SW480 (cell line): ENCODE measurements around the gene SLC25A21.
"Not testable (repeated sequence)": the region's sequence is repeated elsewhere in the genome, so short reads cannot be mapped to it uniquely, and the experiment has no call there.

Experiments
- DNase-seq: peaks from one replicate; pipeline ENCODE4 v3.0.0-alpha.2; 2016; ENCODE audit warnings: low spot score

Gene SLC25A21

GRCh38 chr14:36869125-36869524, 303.3 kb downstream of the SLC25A21 start:
- no peak for DNase-seq

GRCh38 chr14:36866867-36867266, 305.5 kb downstream of the SLC25A21 start:
- DNase-seq: no peak

- no peak for DNase-seq
These were observed 309.1 kb downstream of the SLC25A21 start for GRCh38 chr14:36863271-36863670.

- DNase-seq: not testable (repeated sequence)
These were observed 310.2 kb downstream of the SLC25A21 start for GRCh38 chr14:36862237-36862636.

DNA sequence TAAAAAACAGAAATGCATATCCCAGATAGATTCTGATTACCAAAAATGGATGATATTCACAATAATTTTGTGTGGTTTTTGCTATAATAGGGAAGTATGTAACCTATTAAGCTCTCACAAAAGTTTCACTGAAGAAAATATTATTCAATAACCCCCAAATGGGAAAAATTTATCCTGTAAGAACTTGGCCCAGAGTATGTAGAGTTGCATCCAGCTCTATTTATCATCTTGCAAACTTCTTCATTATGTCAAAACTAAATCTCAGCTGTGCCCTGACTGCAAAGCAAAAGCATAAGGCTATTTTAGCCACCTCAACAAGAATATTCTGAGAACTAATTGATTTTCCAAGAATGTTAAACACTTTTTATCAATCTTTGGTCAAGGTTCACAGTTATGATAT, 311.6 kb downstream of the SLC25A21 start:
- DNase-seq: no peak

DNA sequence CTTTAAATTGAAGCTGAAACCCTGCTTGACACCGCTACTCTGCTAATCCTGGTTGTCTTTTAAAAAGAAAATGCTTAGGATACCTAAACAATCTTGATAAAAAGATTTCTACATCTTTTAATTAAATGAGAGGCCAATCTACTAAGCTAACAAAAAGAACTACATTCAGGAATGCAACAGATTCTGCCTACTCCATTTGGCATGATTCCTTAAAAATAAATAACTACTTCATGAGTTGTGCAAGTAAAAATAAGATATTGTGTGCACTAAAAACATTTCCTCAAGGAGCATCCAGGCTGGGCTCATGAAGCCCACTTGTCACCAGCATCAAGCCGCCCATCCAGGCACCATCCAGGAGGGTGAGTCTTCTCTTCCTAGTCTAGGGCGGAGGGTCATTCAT, 313.3 kb downstream of the SLC25A21 start:
- no peak for DNase-seq

DNA sequence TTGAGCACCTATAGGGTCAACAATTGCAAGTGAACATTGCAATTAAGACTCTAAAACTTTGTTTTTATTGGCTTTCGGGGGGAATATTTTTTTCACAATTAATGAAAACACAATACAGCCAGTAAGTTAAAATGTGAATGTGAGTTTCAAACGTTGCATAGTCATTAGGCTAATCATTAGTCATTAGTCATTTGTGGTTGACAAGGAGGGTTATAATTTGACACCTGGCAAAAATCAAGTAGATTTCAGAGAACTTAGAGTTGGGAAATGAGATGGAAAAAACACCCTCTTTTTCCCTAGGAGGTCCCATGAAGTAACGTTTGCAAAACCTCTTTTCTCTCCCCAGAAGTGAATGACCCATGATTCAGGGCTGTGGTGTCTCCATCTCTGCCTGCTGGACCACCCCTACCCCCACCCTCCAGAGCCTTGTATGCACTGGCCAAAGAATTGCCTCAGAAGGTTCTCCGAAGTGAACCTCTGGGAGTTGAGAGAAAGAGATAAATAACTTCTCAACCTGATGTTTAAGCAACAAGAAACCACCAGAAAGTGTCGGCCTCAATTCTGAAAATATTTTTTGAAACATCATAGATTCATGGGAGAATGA, 314.5 kb downstream of the SLC25A21 start:
- no peak for DNase-seq

GRCh38 chr14:36857136-36857535, 315.3 kb downstream of the SLC25A21 start:
- no peak for DNase-seq

- no peak for DNase-seq
These were observed 316.1 kb downstream of the SLC25A21 start for GRCh38 chr14:36856095-36856878.

- no peak for DNase-seq
These were observed 317.0 kb downstream of the SLC25A21 start for GRCh38 chr14:36855396-36855795.

- DNase-seq: no peak
These were observed 319.3 kb downstream of the SLC25A21 start for GRCh38 chr14:36852981-36853691.

GRCh38 chr14:36848213-36848612, 324.2 kb downstream of the SLC25A21 start:
- no peak for DNase-seq

- no peak for DNase-seq
These were observed 325.0 kb downstream of the SLC25A21 start for GRCh38 chr14:36847366-36847765.

DNA sequence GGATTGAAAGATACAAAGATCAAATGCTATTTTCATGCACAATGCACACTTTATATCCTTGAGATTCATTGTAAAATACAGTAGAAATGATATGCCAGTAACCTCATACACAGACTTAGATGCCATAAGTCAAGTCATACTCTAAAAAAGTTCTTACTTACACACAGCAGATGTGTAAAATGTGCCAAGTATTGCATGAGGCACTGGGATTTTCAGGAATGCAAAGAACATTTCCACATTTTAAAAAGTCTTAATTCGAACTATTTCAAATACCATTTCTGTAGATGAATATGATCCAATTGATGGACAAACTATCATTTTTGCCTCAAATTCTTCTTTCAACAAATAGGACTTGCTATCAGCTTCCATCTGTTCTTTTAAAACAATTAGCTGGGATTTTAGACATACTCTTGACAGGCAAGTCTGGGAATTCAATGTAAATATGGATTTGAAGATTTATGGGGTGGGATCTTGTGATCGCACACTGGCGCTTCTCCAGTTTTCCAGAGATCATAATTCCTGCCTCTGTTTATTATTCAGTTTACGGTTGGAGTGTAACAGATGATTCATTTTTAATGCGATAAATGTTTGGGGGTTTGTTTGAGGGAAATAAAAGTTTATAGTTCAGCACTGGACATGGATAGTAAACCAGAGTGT, 326.9 kb downstream of the SLC25A21 start:
- no peak for DNase-seq

DNA sequence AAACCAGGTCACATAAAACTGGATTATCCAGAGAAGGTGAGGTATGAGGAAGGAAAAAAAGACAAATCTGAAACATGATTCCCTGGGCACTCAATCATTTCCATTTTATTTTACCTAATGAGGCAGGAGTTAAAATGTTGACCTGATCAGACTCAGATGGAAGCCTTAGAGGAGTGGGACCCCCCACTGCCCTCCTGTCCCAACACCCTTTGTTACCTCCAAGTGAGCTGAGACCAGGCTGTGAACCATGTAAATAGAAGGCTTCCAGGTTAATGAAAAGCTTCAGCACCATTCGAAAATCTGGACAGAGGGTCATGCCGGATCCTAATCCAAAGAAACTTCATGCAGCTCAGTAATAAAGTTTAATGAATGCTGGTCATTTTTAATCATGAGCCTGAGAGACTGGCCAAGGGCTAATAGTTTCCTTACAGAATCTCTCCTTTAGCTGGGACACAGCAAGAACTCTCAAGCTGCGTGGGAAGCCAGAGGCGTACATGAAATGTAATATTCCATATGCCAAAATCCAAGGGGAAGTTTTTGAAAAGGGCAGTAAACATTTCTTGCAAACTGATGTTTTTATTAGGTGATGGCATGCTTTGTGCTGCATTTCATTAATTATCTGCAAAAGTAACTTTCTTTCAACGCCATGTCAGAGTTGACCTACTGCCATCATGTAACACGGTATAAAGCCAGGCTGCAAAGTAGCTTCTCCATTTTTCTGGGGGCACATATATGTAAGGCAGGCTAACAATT, 327.8 kb downstream of the SLC25A21 start:
- DNase-seq: no peak

DNA sequence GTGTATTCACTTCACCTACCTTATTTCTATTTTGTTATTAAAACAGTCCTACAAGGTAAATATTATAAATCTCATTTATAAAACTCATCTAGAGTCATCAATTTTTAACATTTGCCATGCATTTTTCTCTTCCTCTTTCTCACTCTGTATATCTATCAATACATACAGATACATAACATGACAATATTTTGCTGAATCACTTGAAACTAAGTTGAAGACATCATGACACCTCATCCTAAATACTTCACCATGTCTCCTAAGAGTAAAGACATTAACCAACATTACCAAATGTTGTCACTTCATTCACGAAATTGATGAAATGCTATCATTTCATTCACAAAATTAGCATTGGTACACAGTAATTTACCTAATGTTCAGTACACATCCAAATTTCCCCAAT, 329.0 kb downstream of the SLC25A21 start:
- DNase-seq: no peak

DNA sequence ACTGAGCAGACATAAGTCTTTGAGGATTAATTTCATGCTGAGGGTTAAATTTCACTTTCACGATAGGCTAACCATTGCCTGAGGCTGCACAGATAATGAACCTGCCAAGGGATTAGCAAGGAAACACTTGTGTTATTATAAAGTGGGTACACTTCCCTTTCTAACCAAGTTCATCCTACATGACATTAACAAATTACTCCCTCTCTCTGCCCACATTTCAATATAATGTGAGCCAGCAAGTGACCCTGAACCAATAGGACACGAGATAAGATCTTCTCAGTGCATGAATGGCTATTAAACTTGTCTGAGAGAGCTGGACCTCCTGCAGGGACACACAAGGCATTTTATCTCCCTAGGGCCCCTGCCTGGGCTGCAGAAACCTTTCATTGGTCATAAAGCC, 337.3 kb downstream of the SLC25A21 start:
- DNase-seq: no peak

GRCh38 chr14:36834293-36834692, 338.1 kb downstream of the SLC25A21 start:
- DNase-seq: no peak

GRCh38 chr14:36829547-36829946, 342.9 kb downstream of the SLC25A21 start:
- no peak for DNase-seq

DNA sequence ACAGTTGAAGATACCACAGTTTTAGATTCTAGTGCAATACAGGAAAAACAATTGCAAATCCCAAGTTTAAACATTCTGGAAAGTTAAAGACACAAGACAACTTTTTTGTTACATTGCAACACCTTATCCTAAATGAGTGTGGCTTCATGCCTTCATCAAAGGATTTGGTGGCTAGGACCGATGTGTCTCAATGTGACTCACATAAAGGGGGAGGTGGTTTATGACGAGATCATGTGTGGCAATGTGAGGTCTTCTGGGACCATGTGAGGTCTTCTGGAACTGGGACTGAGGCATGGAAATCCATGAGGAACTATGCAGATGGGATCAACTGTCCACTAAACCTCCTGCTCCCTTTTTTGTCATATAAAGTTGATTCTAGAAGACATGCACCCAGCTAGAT, 344.5 kb downstream of the SLC25A21 start:
- no peak for DNase-seq

DNA sequence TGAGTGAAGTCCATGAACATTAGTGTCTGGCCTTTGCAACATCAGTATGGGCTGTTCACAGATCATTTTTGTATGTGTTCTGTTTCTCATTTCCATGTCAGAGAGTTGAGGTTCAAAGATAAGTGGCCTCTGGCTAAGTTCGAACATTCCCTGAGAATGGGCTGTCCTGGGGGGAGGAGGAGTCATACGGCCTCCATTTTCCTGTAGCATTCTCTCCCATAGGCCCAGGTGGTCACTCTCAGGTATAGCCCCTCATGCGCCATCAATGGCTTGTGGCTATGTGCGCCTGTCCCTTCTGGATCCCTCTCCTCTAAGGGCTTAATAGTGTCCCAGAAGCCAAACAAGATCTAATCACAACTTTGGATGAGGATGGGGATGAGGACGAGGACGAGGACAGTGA, 345.8 kb downstream of the SLC25A21 start:
- DNase-seq: no peak

- DNase-seq: no peak
These were observed 347.6 kb downstream of the SLC25A21 start for GRCh38 chr14:36824854-36825253.
